Measurements from ENCODE around the gene ALAS2. TPM values are rescaled to one million over a fixed set of nuclear protein-coding genes. Genes with fewer than 3 reads are reported as not detected.
A peak's percentile ranks its signal among the peaks of the same experiment; 100 is the strongest.
"Not testable (repeated sequence)": the region's sequence is repeated elsewhere in the genome, so short reads cannot be mapped to it uniquely, and the experiment has no call there.

The ALAS2 gene, protein sequence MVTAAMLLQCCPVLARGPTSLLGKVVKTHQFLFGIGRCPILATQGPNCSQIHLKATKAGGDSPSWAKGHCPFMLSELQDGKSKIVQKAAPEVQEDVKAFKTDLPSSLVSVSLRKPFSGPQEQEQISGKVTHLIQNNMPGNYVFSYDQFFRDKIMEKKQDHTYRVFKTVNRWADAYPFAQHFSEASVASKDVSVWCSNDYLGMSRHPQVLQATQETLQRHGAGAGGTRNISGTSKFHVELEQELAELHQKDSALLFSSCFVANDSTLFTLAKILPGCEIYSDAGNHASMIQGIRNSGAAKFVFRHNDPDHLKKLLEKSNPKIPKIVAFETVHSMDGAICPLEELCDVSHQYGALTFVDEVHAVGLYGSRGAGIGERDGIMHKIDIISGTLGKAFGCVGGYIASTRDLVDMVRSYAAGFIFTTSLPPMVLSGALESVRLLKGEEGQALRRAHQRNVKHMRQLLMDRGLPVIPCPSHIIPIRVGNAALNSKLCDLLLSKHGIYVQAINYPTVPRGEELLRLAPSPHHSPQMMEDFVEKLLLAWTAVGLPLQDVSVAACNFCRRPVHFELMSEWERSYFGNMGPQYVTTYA
- total RNA-seq (not detected), polyA plus RNA-seq (not detected), total RNA-seq (0 reads per million in 6 experiments)

DNA sequence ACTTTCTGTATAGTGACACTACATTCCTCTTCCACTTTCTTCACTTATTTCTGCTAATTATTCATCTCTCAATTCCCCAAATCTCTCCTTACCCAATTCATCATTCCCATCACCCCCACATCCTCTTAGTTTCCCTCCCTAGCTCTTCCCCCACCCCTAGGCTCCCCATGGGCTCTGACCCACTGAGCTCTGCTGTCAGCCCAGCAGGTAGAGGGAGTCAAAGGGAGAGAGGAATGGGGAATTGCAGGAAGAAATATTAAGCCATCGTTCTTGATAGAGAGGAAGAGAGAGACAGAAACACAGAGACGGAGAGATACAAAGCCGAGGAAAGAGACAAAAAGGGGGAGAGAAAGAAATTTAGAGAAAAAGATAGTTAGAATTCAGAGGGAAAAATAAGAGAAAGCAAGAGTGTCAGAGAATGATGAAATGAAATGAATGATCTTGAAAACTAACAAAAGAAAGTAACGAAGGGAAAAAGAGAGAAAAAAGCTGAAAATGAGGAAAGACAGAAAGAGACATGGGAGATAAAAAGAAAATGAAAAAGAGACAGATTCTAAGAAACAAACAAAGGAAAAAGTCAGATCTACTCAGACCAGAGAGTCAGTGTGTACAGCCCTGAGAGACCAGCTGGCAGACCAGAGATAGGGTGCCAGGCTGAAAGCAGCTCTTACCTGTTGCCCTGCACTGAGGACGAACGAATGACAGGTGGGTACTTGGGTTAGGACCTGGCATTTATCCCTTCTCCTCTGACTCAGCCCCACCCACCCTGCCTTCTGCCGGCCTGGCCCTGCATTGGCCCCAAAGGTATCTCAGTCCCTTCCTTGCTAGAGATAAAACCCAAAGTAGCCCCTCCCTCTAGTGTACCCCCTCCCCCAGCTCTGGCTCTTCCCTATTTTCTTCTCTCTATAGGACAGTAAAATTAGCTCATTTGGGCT is at the start of gene ALAS2:
ALAS2 (minus strand) TSS at position 707 of the 935 bp plus-strand sequence. CDS start 4,977 bp downstream, outside the sequence.
- POLR2A ChIA-PET = no interaction called here
- no peak within 1 kb of the TSS for H3K4me3 Mint-ChIP-seq
- H3K4me1 Mint-ChIP-seq = peaks cover 3 to 11% (median 6%) of the 10 kb centered on the region in 4 donors
- no peaks in the 10 kb centered on the region for H3K27me3 Mint-ChIP-seq
- H3K27ac Mint-ChIP-seq = peak within 1 kb of the TSS in 1 of 10 donors; percentile 66
- no peak for DNase-seq
- ATAC-seq = no peak
- H3K36me3 Mint-ChIP-seq = no peaks in the 10 kb centered on the region
- no peaks in the 10 kb centered on the region for H3K9me3 Mint-ChIP-seq

DNA sequence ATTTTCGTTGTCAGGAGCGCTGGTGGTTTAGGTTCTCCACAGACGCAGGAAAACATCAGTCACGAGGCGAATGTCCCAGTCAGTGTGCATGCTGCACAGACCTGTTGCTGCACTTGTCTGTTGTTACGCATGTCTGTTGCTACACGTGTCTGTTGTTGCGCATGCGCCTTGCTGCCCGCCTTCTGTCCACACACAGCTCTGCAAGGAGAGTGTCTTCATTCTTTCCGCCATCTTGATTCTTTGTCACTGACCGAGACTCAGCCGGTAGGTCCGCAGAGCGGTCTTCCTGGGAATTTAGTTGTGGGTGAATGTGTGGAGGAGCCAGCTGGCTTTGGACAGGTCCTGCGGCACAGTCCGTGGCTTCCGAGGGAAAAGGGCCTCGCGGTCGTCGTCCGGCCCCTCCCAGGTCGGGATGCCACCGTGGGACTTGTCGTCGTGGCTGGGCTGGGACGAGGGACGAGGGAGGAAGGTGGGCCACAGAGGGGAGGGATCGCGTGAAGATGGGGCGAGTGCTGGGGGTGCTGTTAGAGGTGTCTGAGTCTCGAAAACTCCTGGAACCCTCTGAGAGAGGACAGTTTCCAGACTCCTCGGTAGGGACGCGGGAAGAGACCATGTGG is 44.2 kb upstream of the ALAS2 start, which contains the start of gene PAGE2B:
PAGE2B (plus strand) TSS at position 180 of the 617 bp plus-strand sequence. CDS start 1,012 bp downstream, outside the sequence.
- no peak within 1 kb of the TSS for H3K4me3 Mint-ChIP-seq
- H3K9me3 Mint-ChIP-seq = peaks cover 0 to 3% (median 0%) of the 10 kb centered on the region in 9 donors
- peaks cover 0 to 28% (median 3%) of the 10 kb centered on the region in 5 donors for H3K27me3 Mint-ChIP-seq
- POLR2A ChIA-PET = no interaction called here
- peak within 1 kb of the TSS in 1 of 10 donors; percentile 69 for H3K27ac Mint-ChIP-seq
- peaks cover 0 to 2% (median 2%) of the 10 kb centered on the region in 3 donors for H3K36me3 Mint-ChIP-seq
- ATAC-seq = no peak
- DNase-seq = no peak
- peaks cover 0 to under 1% (median 0%) of the 10 kb centered on the region in 4 donors for H3K4me1 Mint-ChIP-seq

DNA sequence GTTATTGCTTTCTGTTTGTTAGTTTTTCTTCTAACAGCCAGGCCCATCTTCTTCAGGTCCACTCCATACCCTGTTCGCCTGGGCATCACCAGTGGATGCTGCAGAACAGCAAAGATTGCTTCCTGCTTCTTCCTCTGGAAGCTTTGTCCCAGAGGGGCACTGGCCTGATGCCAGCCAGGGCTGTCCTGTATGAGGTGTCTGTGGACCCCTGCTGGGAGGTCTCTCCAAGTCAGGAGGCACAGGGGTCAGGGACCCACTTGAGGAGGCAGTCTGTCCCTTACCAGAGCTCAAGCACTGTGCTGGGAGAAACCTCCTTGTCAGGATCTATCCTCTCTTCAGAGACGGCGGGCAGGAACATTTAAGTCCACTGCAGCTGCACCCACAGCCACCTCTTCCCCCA is 41.5 kb upstream of the ALAS2 start:
- H3K27ac Mint-ChIP-seq = no peak overlapping the region
- ATAC-seq (no peak), DNase-seq (no peak)
- peaks cover 0 to 5% (median 0%) of the 10 kb centered on the region in 9 donors for H3K9me3 Mint-ChIP-seq
- no peak overlapping the region for H3K4me3 Mint-ChIP-seq
- peaks cover 0 to 2% (median 2%) of the 10 kb centered on the region in 3 donors for H3K36me3 Mint-ChIP-seq
- POLR2A ChIA-PET = no interaction called here
- H3K27me3 Mint-ChIP-seq = peaks cover 0 to 28% (median 3%) of the 10 kb centered on the region in 5 donors
- H3K4me1 Mint-ChIP-seq = peaks cover 0 to 2% (median 0%) of the 10 kb centered on the region in 4 donors

DNA sequence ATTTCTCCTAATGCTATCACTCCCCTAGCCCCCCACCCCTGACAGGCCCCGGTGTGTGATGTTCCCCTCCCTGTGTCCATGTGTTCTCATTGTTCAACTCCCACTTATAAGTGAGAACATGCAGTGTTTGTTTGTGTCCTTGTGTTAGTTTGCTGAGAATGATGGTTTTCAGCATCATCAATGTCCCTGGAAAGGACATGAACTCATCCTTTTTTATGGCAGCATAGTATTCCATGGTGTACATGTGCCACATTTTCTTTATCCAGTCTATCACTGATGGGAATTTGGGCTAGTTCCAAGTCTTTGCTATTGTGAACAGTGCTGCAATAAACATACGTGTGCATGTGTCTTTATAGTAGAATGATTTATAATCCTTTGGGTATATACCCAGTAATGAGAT is 36.4 kb upstream of the ALAS2 start:
- H3K4me3 Mint-ChIP-seq, H3K9me3 Mint-ChIP-seq, ATAC-seq, DNase-seq, H3K27ac Mint-ChIP-seq, H3K36me3 Mint-ChIP-seq, H3K4me1 Mint-ChIP-seq, POLR2A ChIA-PET: not testable (repeated sequence)
- H3K27me3 Mint-ChIP-seq = peaks cover 0 to 19% (median 3%) of the 10 kb centered on the region in 5 donors

DNA sequence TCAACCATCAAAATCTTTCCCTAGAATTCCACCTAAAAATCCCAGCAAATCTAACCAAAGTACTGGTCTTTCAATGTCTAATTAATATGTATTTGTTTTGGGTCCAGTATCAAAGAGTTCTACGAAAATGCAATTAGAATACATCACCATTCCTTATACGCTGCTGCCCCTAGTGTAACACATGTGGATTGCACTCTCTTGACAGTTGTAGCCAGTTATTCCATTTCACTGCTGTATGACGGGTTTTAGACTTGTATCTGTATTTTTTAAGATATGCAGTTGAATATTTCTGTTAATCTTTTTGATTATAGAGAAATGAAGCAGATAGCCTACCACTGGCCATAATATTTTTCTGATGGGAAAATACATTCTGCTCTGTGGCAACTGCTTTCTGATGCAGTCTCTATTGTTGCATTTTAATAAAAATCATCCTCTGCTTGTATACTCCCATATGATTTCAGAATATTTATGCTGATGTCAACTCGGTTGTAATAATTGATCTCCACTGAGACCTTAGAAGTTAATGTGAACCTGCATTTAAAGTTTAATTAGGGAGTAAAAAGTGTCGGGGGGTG is 27.0 kb upstream of the ALAS2 start:
- ATAC-seq (peak; percentile 36 to 69), DNase-seq (peak in 9 of 10 donors; percentile 1 to 53 (median 25))
- H3K9me3 Mint-ChIP-seq = peaks cover 0 to 4% (median 0%) of the 10 kb centered on the region in 9 donors
- peaks cover 1 to 21% (median 14%) of the 10 kb centered on the region in 4 donors for H3K4me1 Mint-ChIP-seq
- peak overlapping the region in 9 of 10 donors; percentile 41 to 95 (median 78) for H3K27ac Mint-ChIP-seq
- no peaks in the 10 kb centered on the region for H3K27me3 Mint-ChIP-seq
- POLR2A ChIA-PET = interaction anchor here (1.1 kb wide), 1 partner anchor 418 kb away, joined by 4 read pairs; no protein-coding TSS in a partner anchor
- H3K4me3 Mint-ChIP-seq = peak overlapping the region; percentile 64 to 84 (median 78)
- peaks cover 0 to 2% (median 0%) of the 10 kb centered on the region in 3 donors for H3K36me3 Mint-ChIP-seq

DNA sequence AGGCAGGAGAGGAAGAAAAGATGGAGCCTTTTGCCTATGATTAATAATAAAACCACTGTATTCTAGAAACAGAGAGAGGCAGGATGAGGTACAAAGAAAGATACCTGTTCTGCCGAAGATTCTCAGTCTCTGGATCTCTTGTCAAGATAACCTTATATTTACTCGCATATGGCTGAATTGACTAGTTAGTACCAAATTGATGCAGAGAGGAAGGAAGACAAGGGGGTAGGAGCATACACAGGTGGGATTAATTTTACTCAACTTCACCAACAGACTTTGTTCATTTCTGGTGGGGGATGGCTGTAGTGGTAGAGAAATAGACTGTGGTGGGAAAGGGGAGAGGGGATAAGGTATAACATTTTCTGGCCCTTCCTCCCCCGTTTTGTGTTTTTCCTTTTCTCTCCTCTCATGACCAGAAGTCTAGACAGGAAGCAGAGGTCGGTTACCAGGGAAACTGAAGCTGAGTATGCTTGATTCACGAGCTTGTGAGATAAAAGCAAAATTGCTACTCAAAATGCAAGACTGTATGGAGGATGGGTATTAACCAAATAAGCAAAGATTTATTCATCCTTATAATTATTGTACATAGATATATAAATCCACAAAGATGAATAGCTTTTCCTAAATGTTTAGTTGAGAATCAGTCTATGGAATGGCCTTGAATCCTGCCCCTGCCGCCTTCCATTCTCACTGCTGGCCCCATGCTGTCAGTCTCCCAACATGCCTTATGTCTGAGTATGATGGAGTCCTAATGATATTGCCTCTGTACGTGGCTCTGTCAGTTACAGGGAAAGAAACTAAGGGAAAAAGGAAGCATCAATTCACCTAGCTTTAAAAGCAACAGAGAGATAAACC is 26.3 kb upstream of the ALAS2 start:
- Mint-ChIP-seq H3K27me3 (no peaks in the 10 kb centered on the region), H3K36me3 (peaks cover 0 to 2% (median 0%) of the 10 kb centered on the region in 3 donors), H3K4me3 (peak overlapping the region; percentile 64 to 84 (median 78)), H3K9me3 (peaks cover 0 to 4% (median 0%) of the 10 kb centered on the region in 9 donors), H3K27ac (peak overlapping the region in 9 of 10 donors; percentile 41 to 95 (median 78)), H3K4me1 (peaks cover 1 to 21% (median 14%) of the 10 kb centered on the region in 4 donors)
- DNase-seq (peak in 9 of 10 donors; percentile 1 to 73 (median 32)), ATAC-seq (peak; percentile 87 to 90)
- POLR2A ChIA-PET = interaction anchor here (1.1 kb wide), 1 partner anchor 417 kb away, joined by 4 read pairs; no protein-coding TSS in a partner anchor

DNA sequence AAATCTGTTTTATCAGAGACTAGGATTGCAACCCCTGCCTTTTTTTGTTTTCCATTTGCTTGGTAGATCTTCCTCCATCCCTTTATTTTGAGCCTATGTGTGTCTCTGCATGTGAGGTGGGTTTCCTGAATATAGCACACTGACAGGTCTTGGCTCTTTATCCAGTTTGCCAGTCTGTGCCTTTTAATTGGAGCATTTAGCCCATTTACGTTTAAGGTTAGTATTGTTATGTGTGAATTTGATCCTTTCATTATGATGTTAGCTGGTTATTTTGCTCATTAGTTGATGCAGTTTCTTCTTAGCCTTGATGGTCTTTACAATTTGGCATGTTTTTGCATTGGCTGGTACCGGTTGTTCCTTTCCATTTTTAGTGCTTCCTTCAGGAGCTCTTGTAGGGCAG is 19.8 kb upstream of the ALAS2 start:
- H3K27me3 Mint-ChIP-seq, H3K4me1 Mint-ChIP-seq, DNase-seq, H3K4me3 Mint-ChIP-seq, ATAC-seq, H3K36me3 Mint-ChIP-seq, POLR2A ChIA-PET: not testable (repeated sequence)
- Mint-ChIP-seq H3K27ac (peak overlapping the region in 1 of 10 donors; percentile 59), H3K9me3 (peaks cover 0 to 16% (median 1%) of the 10 kb centered on the region in 9 donors)

DNA sequence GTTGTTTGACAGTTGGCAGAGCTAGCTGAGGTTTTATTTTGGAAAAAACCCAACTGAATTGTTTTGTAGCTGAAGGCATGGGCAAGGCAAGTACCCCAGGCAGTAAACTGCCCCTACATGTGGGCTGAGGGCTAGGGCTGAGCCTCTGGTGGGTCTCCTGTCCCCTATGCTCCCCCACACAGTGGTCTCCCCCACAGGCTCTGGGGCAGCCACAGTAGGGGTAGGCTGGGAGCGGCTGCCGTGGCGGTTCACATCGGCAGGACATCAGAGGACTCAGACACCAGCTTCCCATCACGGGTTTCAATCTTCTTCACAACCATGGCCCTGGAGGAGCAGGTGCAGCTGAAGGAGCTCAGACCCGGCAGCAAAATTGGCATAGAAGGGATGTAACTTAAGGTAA is 10.7 kb upstream of the ALAS2 start:
- Mint-ChIP-seq H3K27ac (no peak overlapping the region), H3K4me3 (no peak overlapping the region), H3K36me3 (no peaks in the 10 kb centered on the region), H3K4me1 (no peaks in the 10 kb centered on the region), H3K9me3 (peaks cover 0 to under 1% (median 0%) of the 10 kb centered on the region in 9 donors), H3K27me3 (no peaks in the 10 kb centered on the region)
- POLR2A ChIA-PET = no interaction called here
- ATAC-seq = no peak
- no peak for DNase-seq

DNA sequence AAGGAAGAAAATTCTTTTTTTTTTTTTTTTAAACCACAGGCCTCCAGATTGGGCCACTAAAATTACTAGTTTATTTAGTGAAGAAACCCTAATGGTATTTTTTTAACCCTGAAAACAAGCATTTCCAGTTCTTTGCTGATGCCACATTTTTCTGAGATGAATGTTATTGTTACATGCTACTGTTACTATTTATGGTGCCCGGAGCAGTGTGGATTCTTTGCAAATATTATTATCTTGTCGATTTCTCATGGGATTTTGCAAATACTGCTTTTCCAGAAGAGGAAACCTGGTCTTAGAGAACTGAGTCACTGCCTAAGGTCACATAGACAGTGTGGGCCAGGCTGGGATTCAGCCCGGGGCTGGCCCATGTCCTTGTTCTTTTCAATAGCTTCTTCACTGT is 8.7 kb upstream of the ALAS2 start:
- ATAC-seq (no peak), DNase-seq (no peak)
- Mint-ChIP-seq H3K4me1 (no peaks in the 10 kb centered on the region), H3K9me3 (no peaks in the 10 kb centered on the region), H3K4me3 (no peak overlapping the region), H3K27ac (no peak overlapping the region), H3K36me3 (no peaks in the 10 kb centered on the region), H3K27me3 (no peaks in the 10 kb centered on the region)
- POLR2A ChIA-PET = no interaction called here

DNA sequence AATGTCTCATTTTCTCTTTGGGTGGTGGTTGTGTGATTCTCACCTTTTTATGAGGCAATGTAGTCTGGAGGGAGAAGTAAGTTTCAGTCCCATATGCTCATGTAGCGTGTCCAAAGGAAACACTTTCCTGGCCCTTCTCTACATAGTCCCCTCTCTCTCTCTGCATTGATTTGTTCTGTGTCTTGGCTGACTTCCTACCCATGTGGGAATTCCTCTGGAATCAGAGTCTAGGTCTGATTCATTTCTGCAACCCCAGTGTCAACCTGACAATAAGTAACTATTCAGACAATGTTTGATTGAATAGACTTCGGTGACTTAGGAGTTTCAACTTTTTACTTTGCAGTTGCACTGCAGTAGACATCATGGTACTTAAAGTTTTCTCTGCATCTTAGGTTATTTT is 2.7 kb upstream of the ALAS2 start:
- Mint-ChIP-seq H3K27ac (no peak overlapping the region), H3K4me3 (no peak overlapping the region), H3K27me3 (no peaks in the 10 kb centered on the region), H3K36me3 (no peaks in the 10 kb centered on the region), H3K4me1 (no peaks in the 10 kb centered on the region), H3K9me3 (no peaks in the 10 kb centered on the region)
- POLR2A ChIA-PET = no interaction called here
- no peak for ATAC-seq
- DNase-seq = no peak

DNA sequence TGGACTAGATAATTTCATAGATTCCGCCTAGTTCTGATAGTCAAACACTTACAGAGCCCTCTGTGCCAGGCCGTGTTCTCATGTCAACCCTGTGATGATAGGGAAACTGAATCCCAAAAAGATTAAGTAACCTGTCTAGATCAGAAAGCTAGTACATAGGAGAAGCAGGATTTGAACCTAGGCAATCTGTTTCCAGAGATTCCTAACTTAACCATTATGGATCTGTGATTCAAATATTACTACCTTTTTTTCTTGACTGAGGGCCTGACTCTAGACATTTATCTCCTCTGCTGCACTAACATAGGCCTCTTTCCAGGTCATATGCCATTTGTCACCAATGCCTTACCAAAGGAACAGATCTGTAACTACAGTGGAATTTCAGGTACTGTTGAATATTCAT is 1.5 kb downstream of the ALAS2 start:
- POLR2A ChIA-PET = no interaction called here
- Mint-ChIP-seq H3K36me3 (peaks cover 0 to 2% (median 0%) of the 10 kb centered on the region in 3 donors), H3K27ac (no peak overlapping the region)

More for the DNA sequence above, 1.5 kb downstream of the ALAS2 start:
- Mint-ChIP-seq H3K27me3 (no peaks in the 10 kb centered on the region), H3K4me1 (peaks cover 3 to 11% (median 7%) of the 10 kb centered on the region in 4 donors), H3K9me3 (no peaks in the 10 kb centered on the region), H3K4me3 (no peak overlapping the region)
- DNase-seq = no peak
- no peak for ATAC-seq

All from naive thymus-derived CD8-positive, alpha-beta T cell (primary cell).